GM19372 (cell line): ENCODE data around the gene MTG1.
"Not testable (repeated sequence)": the region's sequence is repeated elsewhere in the genome, so short reads cannot be mapped to it uniquely, and the experiment has no call there.

Experiments used
- ATAC-seq: cut with Tn5 transposase; IDR thresholded peaks from one replicate; pipeline ENCODE4 v1.9.1; 2021; ENCODE audit warnings: mild to moderate bottlenecking, low read depth, moderate library complexity; ENCODE audit not compliant: unreplicated experiment

The MTG1 gene

DNA sequence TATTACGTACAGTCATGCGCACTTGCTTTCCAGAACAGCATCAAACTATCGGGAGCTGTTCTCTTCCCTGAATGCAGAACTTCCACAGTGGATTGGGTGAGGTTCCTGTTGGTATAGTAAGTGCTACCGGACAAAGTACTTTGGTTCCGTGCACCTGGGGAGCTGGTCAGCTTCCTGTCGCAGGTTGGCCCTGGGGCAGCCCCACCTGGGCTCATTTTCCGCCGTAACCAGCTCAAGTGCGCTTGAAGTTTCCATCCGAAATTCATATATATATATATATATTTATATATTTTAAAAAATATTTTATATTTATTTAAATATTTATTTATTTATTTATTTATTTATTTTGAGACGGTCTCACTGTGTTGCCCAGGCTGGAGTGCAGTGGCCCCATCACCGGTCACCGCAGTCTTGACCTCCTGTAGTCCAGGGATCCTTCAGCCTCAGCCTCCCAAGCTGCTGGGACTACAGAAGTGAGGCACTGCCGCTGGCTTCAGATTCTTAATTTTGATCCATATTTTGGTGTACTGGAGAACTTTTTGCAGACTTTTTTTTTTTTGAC, 66.3 kb downstream of the MTG1 start:
- no peak for ATAC-seq

DNA sequence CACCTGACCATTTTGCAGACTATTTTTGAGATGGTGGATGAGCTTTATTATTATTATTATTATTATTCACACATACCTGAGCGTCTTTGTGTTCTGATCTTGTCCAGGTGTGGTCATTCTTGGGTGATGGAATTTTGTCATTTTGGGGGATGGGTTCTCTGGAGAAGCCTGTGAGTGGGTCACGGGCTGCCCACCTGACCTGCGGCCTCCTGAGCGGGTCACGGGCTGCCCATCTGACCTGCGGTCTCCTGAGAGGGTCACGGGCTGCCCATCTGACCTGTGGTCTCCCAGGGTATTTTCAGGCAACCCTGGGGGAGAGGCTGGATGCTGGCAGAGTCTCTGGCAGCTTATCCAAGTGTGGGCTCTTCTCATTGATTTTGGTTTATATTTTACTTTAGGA, 67.1 kb downstream of the MTG1 start:
- ATAC-seq: no peak

DNA sequence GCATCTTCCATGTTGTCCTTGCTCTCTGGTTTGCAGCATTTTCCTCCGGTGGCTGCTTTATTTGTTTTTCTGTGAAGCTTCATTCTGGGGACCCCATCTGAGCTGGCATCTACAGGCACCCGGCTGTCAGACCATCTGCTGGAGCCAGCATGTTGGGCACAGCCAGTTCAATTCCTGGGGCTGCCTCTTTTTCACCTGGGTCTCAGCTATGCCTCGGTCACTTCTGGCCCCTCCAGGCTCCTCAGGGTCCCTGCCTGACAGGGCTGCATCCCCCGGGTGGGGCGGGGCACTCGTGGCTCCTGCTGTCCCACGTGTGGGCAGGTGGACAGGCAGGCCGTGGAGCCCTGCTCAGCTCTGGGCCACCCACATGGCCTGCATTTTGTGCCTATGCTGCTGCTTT, 67.9 kb downstream of the MTG1 start:
- ATAC-seq: no peak

DNA sequence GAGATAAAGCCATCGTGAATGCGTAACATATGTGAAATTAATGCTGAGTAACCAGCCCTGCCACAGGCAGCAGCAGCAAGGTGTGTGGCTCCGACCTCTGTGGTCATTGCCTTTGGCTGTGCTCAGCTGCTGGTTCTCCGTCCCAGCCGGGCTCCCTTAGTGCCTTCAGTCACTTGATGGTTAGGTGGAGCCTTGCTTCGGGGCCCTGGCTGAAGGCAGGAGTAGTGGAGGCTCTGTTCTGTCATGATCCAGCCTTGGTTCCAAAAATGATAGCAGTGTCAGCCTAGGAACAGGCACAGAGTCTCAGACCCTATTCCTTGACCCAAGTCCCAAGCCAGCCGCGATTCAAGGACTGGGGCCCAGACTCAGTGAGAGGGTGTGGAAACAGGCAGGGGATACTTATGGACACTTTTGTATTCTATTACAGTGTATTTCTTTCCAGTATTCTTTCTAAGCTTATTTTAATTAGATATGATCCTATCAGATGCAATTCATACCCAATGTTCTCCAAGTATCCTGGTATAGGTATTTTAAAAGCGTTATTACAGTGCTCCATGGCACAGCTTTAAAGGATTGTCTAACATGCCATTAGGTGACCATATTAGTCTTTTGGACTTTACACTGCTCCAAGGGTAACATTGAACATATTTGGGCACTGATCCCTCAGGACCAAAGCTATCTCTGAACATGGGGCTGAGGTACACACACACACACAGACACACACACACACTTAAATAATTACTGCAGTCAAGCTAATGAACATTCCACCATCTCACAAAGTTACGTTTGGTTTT, 68.8 kb downstream of the MTG1 start:
- ATAC-seq: no peak

DNA sequence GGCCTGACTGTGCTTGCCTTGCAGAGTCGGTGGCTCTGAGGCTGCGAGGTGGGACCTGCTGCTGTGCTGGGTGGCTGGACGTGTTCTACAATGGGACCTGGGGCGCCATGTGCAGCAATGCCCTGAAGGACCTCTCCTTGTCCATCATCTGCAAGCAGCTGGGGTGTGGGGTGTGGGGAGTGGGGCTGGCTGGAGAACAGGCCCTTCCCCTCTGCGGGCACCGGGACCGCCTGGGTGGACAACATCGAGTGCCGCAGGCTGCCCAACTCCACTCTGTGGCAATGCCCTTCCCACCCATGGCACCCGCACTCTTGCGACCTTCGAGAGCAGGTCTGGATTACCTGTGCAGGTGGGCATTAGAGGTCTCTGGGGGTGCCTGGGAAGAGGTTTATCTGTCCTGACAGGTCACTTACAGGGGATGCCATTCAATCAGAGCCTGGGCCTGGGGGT, 70.7 kb downstream of the MTG1 start:
- no peak for ATAC-seq

DNA sequence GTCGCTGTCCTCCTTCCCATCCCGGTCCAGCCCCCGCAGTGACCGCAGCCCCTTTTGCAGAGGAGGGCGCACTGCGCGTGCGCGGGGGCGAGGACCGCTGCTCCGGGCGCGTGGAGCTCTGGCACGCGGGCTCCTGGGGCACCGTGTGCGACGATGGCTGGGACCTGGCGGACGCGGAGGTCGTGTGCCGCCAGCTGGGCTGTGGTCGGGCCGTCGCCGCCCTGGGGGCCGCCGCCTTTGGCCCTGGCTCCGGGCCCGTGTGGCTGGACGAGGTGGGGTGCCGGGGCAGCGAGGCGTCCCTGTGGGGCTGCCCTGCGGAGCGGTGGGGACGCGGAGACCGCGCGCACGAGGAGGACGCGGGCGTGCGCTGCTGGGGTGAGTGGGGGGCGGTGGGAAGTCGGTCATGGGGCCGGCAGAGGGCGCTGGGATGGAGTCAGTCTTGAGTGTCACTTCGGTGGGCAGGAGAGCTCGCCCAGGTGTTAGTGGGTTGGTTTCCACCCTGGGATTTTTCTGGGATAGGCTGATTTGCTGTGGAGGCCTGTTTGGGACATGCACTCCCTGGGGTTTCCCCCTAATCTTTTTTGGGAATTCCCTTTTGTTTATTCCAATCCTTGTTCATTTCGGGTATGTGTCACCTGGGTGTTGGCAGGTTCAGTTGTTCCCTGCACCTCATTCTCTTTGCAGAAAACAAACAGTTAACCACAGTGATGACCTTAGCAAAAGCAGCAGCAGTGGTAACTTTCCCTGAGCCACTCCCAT, 71.4 kb downstream of the MTG1 start:
- ATAC-seq: no peak

DNA sequence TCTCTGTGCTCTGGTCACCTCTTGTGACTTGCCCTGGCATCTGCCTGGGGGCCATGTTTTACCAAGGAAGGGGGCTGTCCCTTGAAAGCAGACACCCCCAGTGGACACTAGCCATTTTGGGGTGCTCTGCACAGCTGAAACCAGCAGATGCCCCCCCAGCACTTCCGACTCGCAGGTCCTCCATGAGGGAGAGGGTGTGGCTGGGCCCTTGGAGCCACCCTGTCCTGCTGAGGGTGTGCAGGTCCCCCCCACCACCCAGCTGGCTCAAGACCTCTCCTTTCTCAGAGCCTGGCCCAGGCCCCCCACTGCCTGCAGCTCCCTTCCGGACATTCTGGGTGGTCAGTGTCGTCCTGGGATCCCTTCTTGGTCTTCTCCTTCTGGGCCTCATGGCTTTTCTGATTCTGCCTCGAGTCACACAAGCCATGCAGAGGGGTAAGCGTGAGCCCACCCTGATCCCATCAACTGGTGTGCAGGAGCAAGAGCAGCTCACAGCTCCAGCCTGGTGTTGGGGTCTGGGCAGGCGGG, 72.1 kb downstream of the MTG1 start:
- ATAC-seq: no peak

DNA sequence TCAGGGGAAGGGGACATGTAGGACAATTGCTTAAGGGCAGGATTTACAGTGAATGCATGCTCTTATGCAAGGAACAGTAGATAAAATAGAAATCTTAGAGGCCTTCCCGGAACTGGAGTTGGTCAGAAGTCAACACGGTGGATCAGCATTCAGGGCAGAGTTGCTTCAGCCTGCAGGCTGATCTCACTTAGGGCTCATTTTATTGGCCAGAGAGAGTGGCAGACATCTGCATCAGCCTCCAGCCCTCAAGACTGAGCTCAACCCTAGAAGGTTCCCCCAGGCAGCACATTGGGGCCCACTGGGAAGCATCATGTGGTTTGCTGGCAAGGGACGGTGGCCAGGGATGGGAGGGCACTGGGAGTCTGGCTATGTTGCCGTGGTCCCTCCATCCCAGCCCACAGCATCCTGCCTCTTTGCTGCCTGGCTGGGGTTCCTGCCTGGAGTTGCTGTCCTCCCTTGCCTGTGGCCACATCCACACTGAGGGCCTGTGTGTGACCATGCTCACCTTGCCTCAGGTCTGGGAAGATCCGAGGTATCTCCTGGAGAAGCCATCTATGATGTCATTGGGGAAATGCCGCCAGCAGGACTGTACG, 72.8 kb downstream of the MTG1 start:
- ATAC-seq: no peak

DNA sequence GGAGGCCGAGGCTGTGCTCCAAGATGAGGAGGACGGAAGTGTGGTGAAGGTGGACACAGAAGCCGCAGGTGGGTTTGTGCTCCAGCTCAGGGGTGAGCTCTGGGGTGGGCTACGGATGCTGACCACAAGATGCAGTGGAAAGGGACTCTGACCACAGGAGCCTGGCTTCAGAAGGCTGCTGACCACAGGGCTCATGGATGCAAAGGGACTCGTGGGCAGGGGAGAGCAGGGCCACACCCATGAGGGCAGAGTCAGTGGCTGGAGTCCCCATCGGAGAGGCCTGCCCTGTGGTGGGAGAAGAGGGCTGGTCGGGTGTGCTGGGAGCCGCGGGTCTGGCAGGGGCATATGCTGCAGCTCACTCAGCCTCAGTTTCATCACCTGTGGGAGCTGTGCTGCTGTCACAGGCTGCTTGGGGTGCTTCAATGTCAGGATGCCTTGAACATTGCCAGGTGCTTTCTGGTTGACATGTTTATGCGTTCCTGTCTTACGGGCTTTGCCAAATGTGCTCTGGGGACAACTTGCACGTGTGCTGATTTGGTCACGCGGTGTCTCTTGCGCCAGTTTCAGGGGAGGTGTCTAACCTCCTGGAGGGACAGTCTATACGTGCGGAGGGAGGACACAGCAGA, 73.4 kb downstream of the MTG1 start:
- ATAC-seq: no peak

DNA sequence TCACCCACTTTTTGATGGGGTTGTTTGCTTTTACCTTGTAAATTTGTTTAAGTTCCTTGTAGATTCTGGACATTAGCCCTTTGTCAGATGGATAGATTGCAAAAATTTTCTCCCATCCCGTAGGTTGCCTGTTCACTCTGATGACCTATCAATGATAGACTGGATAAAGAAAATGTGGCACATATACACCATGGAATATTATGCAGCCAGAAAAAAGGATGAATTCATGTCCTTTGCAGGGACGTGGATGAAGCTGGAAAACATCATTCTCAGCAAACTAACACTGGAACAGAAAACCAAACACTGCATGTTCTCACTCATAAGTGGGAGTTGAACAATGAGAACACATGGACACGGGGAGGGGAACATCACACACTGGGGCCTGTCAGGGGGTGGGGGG, 75.2 kb downstream of the MTG1 start:
- not testable (repeated sequence) for ATAC-seq

DNA sequence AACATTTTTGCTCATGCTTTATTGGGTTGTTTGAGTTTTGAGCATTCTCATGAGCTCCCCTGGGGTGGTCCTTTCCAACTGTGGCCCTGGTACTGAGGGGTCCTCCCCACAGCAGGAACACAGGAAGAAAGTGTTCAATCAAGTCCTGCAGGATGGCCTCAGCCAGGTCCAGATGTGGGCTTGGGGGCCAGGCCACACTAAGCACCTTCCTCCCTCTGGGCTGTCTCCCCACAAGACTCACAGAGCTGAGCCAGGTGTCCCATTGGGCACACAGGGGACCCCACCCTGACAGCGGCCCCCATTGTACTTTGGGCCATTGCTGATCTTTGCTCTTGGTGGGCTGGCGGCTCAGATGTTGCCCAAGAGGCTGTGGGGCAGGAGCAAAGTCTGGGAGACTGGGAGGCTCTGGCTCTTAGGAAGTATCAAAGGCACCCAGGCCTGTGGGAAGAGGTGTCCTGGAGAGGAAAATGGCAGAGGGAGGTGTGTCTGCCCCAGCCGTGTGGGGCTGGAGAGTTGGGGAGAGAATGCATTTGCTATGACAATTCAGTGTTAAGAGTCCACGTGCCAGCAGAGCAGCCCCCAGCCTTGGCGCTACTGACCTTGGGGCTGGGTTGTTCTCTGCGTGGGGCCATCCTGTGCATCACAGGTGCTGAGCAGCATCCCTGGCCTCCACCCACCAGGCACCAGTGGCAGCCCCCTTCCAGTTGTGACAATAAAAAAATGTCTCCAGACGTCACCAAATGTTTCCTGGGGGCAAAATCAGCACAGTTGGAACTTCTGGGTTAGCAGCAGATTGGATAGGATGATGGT, 77.5 kb downstream of the MTG1 start:
- no peak for ATAC-seq
